ENCODE results near the gene ATP2C2.
"Not testable (repeated sequence)": the region's sequence is repeated elsewhere in the genome, so short reads cannot be mapped to it uniquely, and the experiment has no call there.

GRCh38 chr16:84451010-84451676, 82.8 kb downstream of the ATP2C2 start:
- TF ChIP-seq CTCF, POLR2A (IDR thresholded peaks at IDR 0.05): not testable (repeated sequence)
